ENCODE measurements around the gene PBX2.

The PBX2 gene

DNA sequence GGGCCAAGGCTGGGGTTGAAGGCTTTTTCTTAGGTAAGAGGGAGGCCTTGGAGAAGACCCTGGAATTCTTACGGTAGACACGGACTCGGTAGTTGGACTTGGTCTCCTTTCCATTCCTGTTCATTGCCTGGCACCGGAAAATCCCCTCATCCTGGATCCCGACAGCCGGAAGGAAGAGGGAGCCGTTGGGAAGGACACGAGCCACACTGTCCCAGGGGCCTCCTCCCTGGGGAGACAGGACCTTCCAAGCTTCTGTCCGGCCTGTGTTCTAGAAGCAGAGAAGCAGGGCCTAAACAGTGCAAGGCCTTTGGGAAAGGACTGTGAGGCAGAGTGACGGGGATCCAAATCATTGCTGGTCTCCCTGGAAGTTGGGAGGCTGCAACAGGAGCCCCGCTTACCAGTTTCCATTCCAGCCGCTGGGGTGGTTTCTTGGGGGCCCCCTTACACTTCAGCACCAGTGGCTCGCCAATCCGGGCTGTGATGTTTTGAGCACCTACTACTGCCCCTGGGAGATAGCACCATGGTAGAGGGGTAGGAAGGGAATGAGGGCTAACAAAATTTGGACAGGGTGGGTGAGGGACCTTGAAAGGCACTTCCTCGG lies 6.4 kb downstream of the PBX2 start:
- no peak overlapping the region for H3K27ac ChIP-seq (ENCODE audit: low read length)
- no peak overlapping the region for H3K4me3 ChIP-seq (ENCODE audit: low read length)

DNA sequence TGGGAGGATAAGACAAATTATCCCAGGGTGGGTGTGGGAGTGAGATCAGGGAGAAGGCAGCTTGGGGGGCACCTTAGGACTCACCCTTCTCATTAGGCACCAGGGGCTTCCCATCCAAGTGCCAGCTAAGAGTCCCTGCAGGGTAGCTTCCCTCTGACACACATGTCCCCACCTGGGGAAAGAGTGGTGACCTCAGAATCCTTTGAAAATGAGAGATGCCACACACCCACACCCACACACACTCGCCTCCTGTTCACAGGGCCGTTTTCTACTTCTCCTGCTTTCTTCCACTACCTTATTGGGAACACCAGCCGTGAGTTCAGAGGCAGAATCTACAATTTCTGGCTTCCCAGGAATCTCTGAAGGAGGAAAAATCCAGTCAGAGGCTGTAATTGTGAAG lies 7.0 kb downstream of the PBX2 start:
- H3K79me2 ChIP-seq (ENCODE audit: low read length) = peaks cover 8% of the 10 kb centered on the region
- DNase-seq = no peak
- no peak overlapping the region for H3K4me2 ChIP-seq (ENCODE audit: low read depth, low read length)
- no peak overlapping the region for H3K4me3 ChIP-seq (ENCODE audit: low read length)
- no peaks in the 10 kb centered on the region for H3K9me2 ChIP-seq (replicated peaks; ENCODE audit: insufficient read depth, low read length)
- 0 out of 2 replicates have a peak, but pooled peaks cover under 1% of the 10 kb centered on the region for H3F3A ChIP-seq (ENCODE audit: insufficient read depth, low read length)
- no peak overlapping the region for H2AFZ ChIP-seq (ENCODE audit: low read length)
- TF ChIP-seq EZH2phosphoT487 (IDR thresholded peaks at IDR 0.05; ENCODE audit: low read length) (no peak), EZH2 (optimal IDR thresholded peaks at IDR 0.05; ENCODE audit: low read depth, low read length) (no peak)
- TF ChIP-seq, protein P1, sequence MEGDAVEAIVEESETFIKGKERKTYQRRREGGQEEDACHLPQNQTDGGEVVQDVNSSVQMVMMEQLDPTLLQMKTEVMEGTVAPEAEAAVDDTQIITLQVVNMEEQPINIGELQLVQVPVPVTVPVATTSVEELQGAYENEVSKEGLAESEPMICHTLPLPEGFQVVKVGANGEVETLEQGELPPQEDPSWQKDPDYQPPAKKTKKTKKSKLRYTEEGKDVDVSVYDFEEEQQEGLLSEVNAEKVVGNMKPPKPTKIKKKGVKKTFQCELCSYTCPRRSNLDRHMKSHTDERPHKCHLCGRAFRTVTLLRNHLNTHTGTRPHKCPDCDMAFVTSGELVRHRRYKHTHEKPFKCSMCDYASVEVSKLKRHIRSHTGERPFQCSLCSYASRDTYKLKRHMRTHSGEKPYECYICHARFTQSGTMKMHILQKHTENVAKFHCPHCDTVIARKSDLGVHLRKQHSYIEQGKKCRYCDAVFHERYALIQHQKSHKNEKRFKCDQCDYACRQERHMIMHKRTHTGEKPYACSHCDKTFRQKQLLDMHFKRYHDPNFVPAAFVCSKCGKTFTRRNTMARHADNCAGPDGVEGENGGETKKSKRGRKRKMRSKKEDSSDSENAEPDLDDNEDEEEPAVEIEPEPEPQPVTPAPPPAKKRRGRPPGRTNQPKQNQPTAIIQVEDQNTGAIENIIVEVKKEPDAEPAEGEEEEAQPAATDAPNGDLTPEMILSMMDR (IDR thresholded peaks at IDR 0.05; ENCODE audit: low read length) = no peak
- no peak overlapping the region for H3K27ac ChIP-seq (ENCODE audit: low read length)
- H3K27me3 ChIP-seq (replicated peaks; ENCODE audit: insufficient read depth, low read length) = no peaks in the 10 kb centered on the region
- H3K9ac ChIP-seq (ENCODE audit: low read length) = no peak overlapping the region
- peaks cover 5% of the 10 kb centered on the region for H3K4me1 ChIP-seq (ENCODE audit: low read length)
- no peaks in the 10 kb centered on the region for H3K9me3 ChIP-seq (replicated peaks; ENCODE audit: insufficient read depth, low read length)
- H4K20me1 ChIP-seq (ENCODE audit: insufficient read depth, low read length) = no peaks in the 10 kb centered on the region
- no peaks in the 10 kb centered on the region for H3K36me3 ChIP-seq (replicated peaks; ENCODE audit: insufficient read depth, low read length)

More for the DNA sequence above, 6.4 kb downstream of the PBX2 start:
- Histone ChIP-seq H3K9me3 (replicated peaks; ENCODE audit: insufficient read depth, low read length) (no peaks in the 10 kb centered on the region), H3K9me2 (replicated peaks; ENCODE audit: insufficient read depth, low read length) (no peaks in the 10 kb centered on the region), H4K20me1 (ENCODE audit: insufficient read depth, low read length) (no peaks in the 10 kb centered on the region), H3K4me2 (ENCODE audit: low read depth, low read length) (no peak overlapping the region), H3K9ac (ENCODE audit: low read length) (no peak overlapping the region), H2AFZ (ENCODE audit: low read length) (no peak overlapping the region), H3K79me2 (ENCODE audit: low read length) (peaks cover 9% of the 10 kb centered on the region), H3F3A (ENCODE audit: insufficient read depth, low read length) (no peaks in the 10 kb centered on the region), H3K4me1 (ENCODE audit: low read length) (peaks cover 5% of the 10 kb centered on the region), H3K27me3 (replicated peaks; ENCODE audit: insufficient read depth, low read length) (no peaks in the 10 kb centered on the region), H3K36me3 (replicated peaks; ENCODE audit: insufficient read depth, low read length) (no peaks in the 10 kb centered on the region)
- DNase-seq = no peak
- TF ChIP-seq EZH2phosphoT487 (IDR thresholded peaks at IDR 0.05; ENCODE audit: low read length) (no peak), EZH2 (optimal IDR thresholded peaks at IDR 0.05; ENCODE audit: low read depth, low read length) (no peak)
- TF ChIP-seq, protein P1 (IDR thresholded peaks at IDR 0.05; ENCODE audit: low read length) = no peak

DNA sequence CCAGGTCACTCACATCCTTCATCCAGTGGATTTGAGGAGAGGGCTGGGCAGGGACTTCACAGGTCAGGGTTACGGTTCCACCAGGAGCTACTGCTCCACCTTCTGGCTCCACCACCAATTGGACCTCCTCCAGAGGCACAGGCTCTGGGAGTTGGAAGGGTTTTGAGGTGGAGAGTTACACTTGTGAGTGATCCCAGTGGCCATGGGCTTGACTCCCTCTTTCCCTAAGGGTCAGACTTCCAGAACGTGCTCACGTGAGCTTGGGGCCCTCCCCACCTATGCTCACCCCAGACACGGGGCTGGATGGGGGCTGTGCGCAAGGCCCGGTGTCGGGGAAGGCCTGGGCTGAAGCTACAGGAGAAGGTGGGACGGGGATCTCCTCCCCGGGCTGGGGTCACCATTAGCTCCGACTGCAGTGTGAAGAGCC lies 7.4 kb downstream of the PBX2 start:
- TF ChIP-seq EZH2 (optimal IDR thresholded peaks at IDR 0.05; ENCODE audit: low read depth, low read length) (no peak), EZH2phosphoT487 (IDR thresholded peaks at IDR 0.05; ENCODE audit: low read length) (no peak)
- TF ChIP-seq, protein P1 (IDR thresholded peaks at IDR 0.05; ENCODE audit: low read length) = no peak
- no peaks in the 10 kb centered on the region for H3K9me3 ChIP-seq (replicated peaks; ENCODE audit: insufficient read depth, low read length)
- no peaks in the 10 kb centered on the region for H4K20me1 ChIP-seq (ENCODE audit: insufficient read depth, low read length)
- no peaks in the 10 kb centered on the region for H3K27me3 ChIP-seq (replicated peaks; ENCODE audit: insufficient read depth, low read length)
- no peak overlapping the region for H3K4me3 ChIP-seq (ENCODE audit: low read length)
- H3F3A ChIP-seq (ENCODE audit: insufficient read depth, low read length) = peaks cover 5% of the 10 kb centered on the region
- peaks cover 8% of the 10 kb centered on the region for H3K79me2 ChIP-seq (ENCODE audit: low read length)
- H3K27ac ChIP-seq (ENCODE audit: low read length) = no peak overlapping the region
- no peak for DNase-seq
- H3K4me1 ChIP-seq (ENCODE audit: low read length) = peaks cover 5% of the 10 kb centered on the region
- no peaks in the 10 kb centered on the region for H3K9me2 ChIP-seq (replicated peaks; ENCODE audit: insufficient read depth, low read length)
- no peak overlapping the region for H3K4me2 ChIP-seq (ENCODE audit: low read depth, low read length)
- H3K9ac ChIP-seq (ENCODE audit: low read length) = no peak overlapping the region
- H2AFZ ChIP-seq (ENCODE audit: low read length) = no peak overlapping the region
- H3K36me3 ChIP-seq (replicated peaks; ENCODE audit: insufficient read depth, low read length) = no peaks in the 10 kb centered on the region

Measured in MM.1S (cell line).